ENCODE results near the gene ATPAF1.

ATPAF1 gene

GRCh38 chr1:46616277-46617107, 51.7 kb downstream of the ATPAF1 start, which contains the start of gene MOB3C:
Gene MOB3C, minus strand, starts transcription at chr1:46616811. Its CDS starts 3,490 bp downstream, at chr1:46613321.
- DNase-seq (ENCODE audit: low read depth) = peak; percentile 91

- DNase-seq (ENCODE audit: low read depth) = peak; percentile 10
These were observed 52.4 kb downstream of the ATPAF1 start for GRCh38 chr1:46615735-46616134.

- DNase-seq (ENCODE audit: low read depth) = no peak
These were observed 53.1 kb downstream of the ATPAF1 start for GRCh38 chr1:46615088-46615487.

- no peak for DNase-seq (ENCODE audit: low read depth)
These were observed 53.6 kb downstream of the ATPAF1 start for GRCh38 chr1:46614604-46614984.

GRCh38 chr1:46613661-46614603, 54.2 kb downstream of the ATPAF1 start:
- DNase-seq (ENCODE audit: low read depth) = peak; percentile 80

- no peak for DNase-seq (ENCODE audit: low read depth)
These were observed 55.1 kb downstream of the ATPAF1 start for GRCh38 chr1:46612937-46613660.

- DNase-seq (ENCODE audit: low read depth) = peak; percentile 59
These were observed 56.4 kb downstream of the ATPAF1 start for GRCh38 chr1:46611691-46612221.

GRCh38 chr1:46607345-46608130, 60.6 kb downstream of the ATPAF1 start:
- no peak for DNase-seq (ENCODE audit: low read depth)

- DNase-seq (ENCODE audit: low read depth) = peak; percentile 16
These were observed 61.8 kb downstream of the ATPAF1 start for GRCh38 chr1:46606255-46606965.

- DNase-seq (ENCODE audit: low read depth) = no peak
These were observed 62.9 kb downstream of the ATPAF1 start for GRCh38 chr1:46605232-46605631.

- peak; percentile 94 for DNase-seq (ENCODE audit: low read depth)
These were observed 64.2 kb downstream of the ATPAF1 start, which contains the start of gene MKNK1 for GRCh38 chr1:46603858-46604549. Gene MKNK1, minus strand, starts transcription at chr1:46604268. Its CDS starts 20,941 bp downstream, at chr1:46583327.

- peak; percentile 12 for DNase-seq (ENCODE audit: low read depth)
These were observed 64.7 kb downstream of the ATPAF1 start for GRCh38 chr1:46603481-46603857.

- no peak for DNase-seq (ENCODE audit: low read depth)
These were observed 66.7 kb downstream of the ATPAF1 start for GRCh38 chr1:46601257-46602007.

- DNase-seq (ENCODE audit: low read depth) = no peak
These were observed 68.8 kb downstream of the ATPAF1 start for GRCh38 chr1:46599059-46599970.

GRCh38 chr1:46596846-46597245, 71.3 kb downstream of the ATPAF1 start:
- peak; percentile 22 for DNase-seq (ENCODE audit: low read depth)

GRCh38 chr1:46596036-46596435, 72.1 kb downstream of the ATPAF1 start:
- DNase-seq (ENCODE audit: low read depth) = no peak

- no peak for DNase-seq (ENCODE audit: low read depth)
These were observed 73.0 kb downstream of the ATPAF1 start for GRCh38 chr1:46595127-46595526.

GRCh38 chr1:46594063-46594462, 74.1 kb downstream of the ATPAF1 start:
- no peak for DNase-seq (ENCODE audit: low read depth)
